Hepatocyte (in vitro differentiated cells): ENCODE measurements around the gene COX7A2L. TPM values are rescaled to one million over a fixed set of nuclear protein-coding genes. Genes with fewer than 3 reads are reported as not detected.

ENCODE experiments used
- DNase-seq: peaks from one replicate; pipeline ENCODE4 v3.0.0-alpha.2; 2016; ENCODE audit warnings: low spot score
- H2AFZ ChIP-seq: fragments of 200-600 bp; sonication (generic); 2 replicates; pipeline ENCODE4 v1.6.0; 2016; ENCODE audit warnings: antibody characterized with exemption, mild to moderate bottlenecking
- H3K27ac ChIP-seq: fragments of 200-600 bp; sonication (generic); 2 replicates; pipeline ENCODE4 v1.5.1; 2016; ENCODE audit warnings: mild to moderate bottlenecking
- H3K27me3 ChIP-seq: fragments of 200-600 bp; sonication (generic); 2 replicates; pipeline ENCODE4 v1.6.1; 2016
- H3K36me3 ChIP-seq: fragments of 200-600 bp; sonication (generic); replicated peaks from 2 replicates; pipeline ENCODE4 v1.5.1; 2016; ENCODE audit warnings: low read depth; ENCODE audit not compliant: insufficient read depth
- H3K4me1 ChIP-seq: fragments of 200-600 bp; sonication (generic); 2 replicates; pipeline ENCODE4 v1.5.1; 2016; ENCODE audit warnings: mild to moderate bottlenecking, moderate library complexity; ENCODE audit not compliant: insufficient read depth
- H3K4me2 ChIP-seq: fragments of 200-600 bp; sonication (generic); 2 replicates; pipeline ENCODE4 v1.6.0; 2016
- H3K4me3 ChIP-seq: fragments of 200-600 bp; sonication (generic); 2 replicates; pipeline ENCODE4 v1.5.1; 2016; ENCODE audit warnings: mild to moderate bottlenecking
- H3K79me2 ChIP-seq: fragments of 200-600 bp; sonication (generic); 2 replicates; pipeline ENCODE4 v1.6.0; 2017; ENCODE audit warnings: mild to moderate bottlenecking
- H3K9me2 ChIP-seq: fragments of 200-600 bp; sonication (generic); replicated peaks from 2 replicates; pipeline ENCODE4 v1.6.0; 2017; ENCODE audit warnings: mild to moderate bottlenecking; ENCODE audit not compliant: insufficient read depth
- H3K9me3 ChIP-seq: fragments of 200-600 bp; sonication (generic); 2 replicates; pipeline ENCODE4 v1.5.1; 2016; ENCODE audit warnings: low read depth, mild to moderate bottlenecking
- H4K20me1 ChIP-seq: fragments of 200-600 bp; sonication (generic); 2 replicates; pipeline ENCODE4 v1.6.0; 2016; ENCODE audit warnings: mild to moderate bottlenecking; ENCODE audit not compliant: insufficient read depth, poor library complexity, severe bottlenecking
- EZH2 ChIP-seq: fragments of 200-600 bp; sonication (generic); IDR thresholded peaks from 2 replicates; pipeline ENCODE4 v1.6.1; 2016; ENCODE audit warnings: antibody characterized with exemption, mild to moderate bottlenecking, borderline replicate concordance
- EZH2phosphoT487 ChIP-seq: fragments of 200-600 bp; sonication (generic); IDR thresholded peaks from one replicate; pipeline ENCODE4 v1.6.1; 2018; ENCODE audit warnings: antibody characterized with exemption, mild to moderate bottlenecking, low read depth, moderate library complexity; ENCODE audit not compliant: unreplicated experiment, severe bottlenecking
- WGBS: methylation state at CpG from one replicate; pipeline ENCODE4 v1.1.6; 2016; ENCODE audit warnings: low lambda C conversion rate; ENCODE audit errors: missing lambda C conversion rate; 5-methylcytosine and 5-hydroxymethylcytosine counted together
- polyA plus RNA-seq: library from polyadenylated mRNA; unstranded; fragments of >200 nt; fragmentation: Nextera tagmentation; extraction: Ambion mirVana; gene quantifications from 2 replicates; pipeline ENCODE4 v1.2.1, GENCODE V29; 2016
- total RNA-seq: library from RNA; depleted of rRNA; stranded (reverse); fragments of >200 nt; gene quantifications from 2 replicates; pipeline ENCODE4 v1.2.3, GENCODE V29; 2014
- TF ChIP-seq, protein P1 (sequence below): fragments of 200-600 bp; sonication (generic); IDR thresholded peaks from 2 replicates; pipeline ENCODE4 v1.5.1; 2016; ENCODE audit warnings: antibody characterized with exemption, mild to moderate bottlenecking; ENCODE audit not compliant: poor library complexity

Gene COX7A2L
- total and polyA plus RNA-seq, 2 experiments from 2014 or later: 134 to 247 TPM

DNA sequence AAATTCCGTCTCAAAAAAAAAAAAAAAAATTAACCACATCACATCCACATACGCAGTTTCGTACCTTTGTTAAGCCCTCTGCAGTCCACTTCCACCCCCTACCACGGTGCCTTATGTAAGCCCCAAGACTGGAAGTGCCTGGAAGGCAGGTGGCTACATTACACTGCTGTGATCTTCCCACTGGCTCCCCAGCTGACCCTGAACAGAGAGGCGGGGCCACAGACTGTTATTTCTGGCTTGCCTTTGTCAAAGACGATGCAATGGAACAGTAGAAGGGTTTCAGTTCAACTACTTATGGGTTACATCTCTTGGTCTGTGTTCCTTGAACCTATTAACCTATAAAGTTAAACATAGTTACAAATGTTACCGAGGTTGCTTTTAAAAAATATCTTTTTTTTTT, 15.7 kb upstream of the COX7A2L start:
- Histone ChIP-seq H3K27me3 (no peaks in the 10 kb centered on the region), H3K4me1 (no peaks in the 10 kb centered on the region), H3K9me2 (no peaks in the 10 kb centered on the region), H3K79me2 (no peaks in the 10 kb centered on the region), H4K20me1 (no peaks in the 10 kb centered on the region), H3K4me3 (no peak overlapping the region), H3K27ac (no peak overlapping the region), H2AFZ (no peak overlapping the region), H3K4me2 (no peak overlapping the region), H3K36me3 (no peaks in the 10 kb centered on the region), H3K9me3 (no peaks in the 10 kb centered on the region)
- 82% methylated on average over 7 of the region's 7 CpGs for WGBS
- DNase-seq: no peak
- TF ChIP-seq EZH2 (no peak), EZH2phosphoT487 (no peak)
- TF ChIP-seq, protein P1, sequence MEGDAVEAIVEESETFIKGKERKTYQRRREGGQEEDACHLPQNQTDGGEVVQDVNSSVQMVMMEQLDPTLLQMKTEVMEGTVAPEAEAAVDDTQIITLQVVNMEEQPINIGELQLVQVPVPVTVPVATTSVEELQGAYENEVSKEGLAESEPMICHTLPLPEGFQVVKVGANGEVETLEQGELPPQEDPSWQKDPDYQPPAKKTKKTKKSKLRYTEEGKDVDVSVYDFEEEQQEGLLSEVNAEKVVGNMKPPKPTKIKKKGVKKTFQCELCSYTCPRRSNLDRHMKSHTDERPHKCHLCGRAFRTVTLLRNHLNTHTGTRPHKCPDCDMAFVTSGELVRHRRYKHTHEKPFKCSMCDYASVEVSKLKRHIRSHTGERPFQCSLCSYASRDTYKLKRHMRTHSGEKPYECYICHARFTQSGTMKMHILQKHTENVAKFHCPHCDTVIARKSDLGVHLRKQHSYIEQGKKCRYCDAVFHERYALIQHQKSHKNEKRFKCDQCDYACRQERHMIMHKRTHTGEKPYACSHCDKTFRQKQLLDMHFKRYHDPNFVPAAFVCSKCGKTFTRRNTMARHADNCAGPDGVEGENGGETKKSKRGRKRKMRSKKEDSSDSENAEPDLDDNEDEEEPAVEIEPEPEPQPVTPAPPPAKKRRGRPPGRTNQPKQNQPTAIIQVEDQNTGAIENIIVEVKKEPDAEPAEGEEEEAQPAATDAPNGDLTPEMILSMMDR: no peak

DNA sequence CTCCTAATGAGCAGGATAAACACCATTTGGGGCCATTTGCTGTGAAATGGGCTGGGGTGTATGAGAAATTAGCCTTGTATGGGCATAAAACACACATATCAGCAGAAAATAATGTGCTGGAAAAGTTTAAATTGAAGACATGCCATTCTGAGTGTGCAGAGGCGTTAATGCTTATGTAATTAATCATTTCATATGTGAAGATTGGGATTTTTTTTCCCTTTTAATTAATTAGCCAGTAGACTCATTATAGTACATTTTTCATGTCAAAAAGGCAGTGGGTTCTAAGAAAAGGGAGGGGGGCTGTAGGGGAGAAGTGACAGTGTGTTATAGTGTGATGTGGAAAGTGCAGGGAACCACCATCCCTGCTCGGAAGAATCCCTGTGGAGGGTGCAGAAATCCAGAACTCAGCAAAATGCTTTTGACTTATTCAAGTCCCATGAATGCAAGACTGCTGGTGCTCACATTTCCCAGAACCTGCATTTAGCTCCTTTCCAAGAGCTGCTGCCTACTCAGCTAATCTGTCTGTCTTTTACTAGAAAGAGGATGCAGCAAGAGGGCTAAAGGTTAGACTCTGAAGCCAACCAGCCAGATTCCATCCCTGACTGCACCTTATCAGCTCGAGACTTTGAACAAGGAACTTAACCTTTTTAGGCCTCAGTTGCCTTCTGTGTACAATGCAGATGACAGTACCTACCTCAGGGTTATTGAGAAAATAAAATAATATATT, 11.6 kb upstream of the COX7A2L start:
- Histone ChIP-seq H3K36me3 (no peaks in the 10 kb centered on the region), H3K9me3 (no peaks in the 10 kb centered on the region), H3K4me2 (no peak overlapping the region), H3K4me3 (no peak overlapping the region), H3K4me1 (peaks cover 4% of the 10 kb centered on the region), H3K79me2 (no peaks in the 10 kb centered on the region), H2AFZ (no peak overlapping the region), H3K27me3 (no peaks in the 10 kb centered on the region), H3K27ac (no peak overlapping the region), H3K9me2 (no peaks in the 10 kb centered on the region), H4K20me1 (no peaks in the 10 kb centered on the region)
- no peak for TF ChIP-seq EZH2phosphoT487
- TF ChIP-seq EZH2: no peak
- TF ChIP-seq, protein P1: no peak
- no peak for DNase-seq
- 49% methylated on average over 3 of the region's 3 CpGs for WGBS

- WGBS: 84% methylated on average over 11 of the region's 11 CpGs
- H3K9me3 ChIP-seq: no peaks in the 10 kb centered on the region
- H3K36me3 ChIP-seq: no peaks in the 10 kb centered on the region
- H3K4me1 ChIP-seq: peaks cover 4% of the 10 kb centered on the region
- DNase-seq: no peak
- H3K4me2 ChIP-seq: no peak overlapping the region
- peak overlapping the region; percentile 28 for H3K27ac ChIP-seq
- H4K20me1 ChIP-seq: no peaks in the 10 kb centered on the region
- no peaks in the 10 kb centered on the region for H3K9me2 ChIP-seq
- no peak overlapping the region for H3K4me3 ChIP-seq
- no peaks in the 10 kb centered on the region for H3K79me2 ChIP-seq
- no peak overlapping the region for H2AFZ ChIP-seq
- H3K27me3 ChIP-seq: no peaks in the 10 kb centered on the region
- TF ChIP-seq EZH2: no peak
- TF ChIP-seq, protein P1: no peak
- no peak for TF ChIP-seq EZH2phosphoT487
Observed at GRCh38 chr2:42371611-42372473, 10.8 kb upstream of the COX7A2L start.
